Measurements from ENCODE around the gene SLC25A46.
"Not testable (repeated sequence)": the region's sequence is repeated elsewhere in the genome, so short reads cannot be mapped to it uniquely, and the experiment has no call there.

The SLC25A46 gene

DNA sequence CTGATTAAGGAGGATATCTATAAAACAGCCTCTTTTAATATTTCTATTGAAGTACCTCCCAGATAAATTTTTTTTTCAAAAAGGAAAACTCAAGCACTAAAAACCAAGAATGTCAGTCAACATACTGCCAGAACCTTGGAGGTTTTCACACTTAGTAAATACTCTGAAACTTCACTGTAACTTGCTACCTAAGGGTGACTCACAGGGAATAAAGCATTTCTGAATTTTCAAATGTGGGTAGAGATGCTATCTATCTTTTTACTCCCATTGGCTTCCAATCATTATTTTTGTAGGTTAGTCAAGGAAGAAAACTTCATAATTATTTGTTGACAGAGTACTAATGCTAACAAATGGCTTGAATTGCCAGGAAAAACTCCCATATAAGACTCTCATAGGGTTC lies 46.1 kb downstream of the SLC25A46 start:
- Histone ChIP-seq H3K27ac (ENCODE audit: low read length) (no peak overlapping the region), H3K9me3 (ENCODE audit: insufficient read depth, low read length, severe bottlenecking) (no peaks in the 10 kb centered on the region), H3K36me3 (ENCODE audit: insufficient read depth, low read length) (no peaks in the 10 kb centered on the region), H3K4me3 (ENCODE audit: low read depth in 1 of 2, low read length in 2 of 2) (no peak overlapping the region), H3K4me1 (ENCODE audit: insufficient read depth, low read length) (no peaks in the 10 kb centered on the region), H3K4me2 (ENCODE audit: insufficient read depth, low read length) (no peak overlapping the region), H3K79me2 (ENCODE audit: insufficient read depth, low read length) (no peaks in the 10 kb centered on the region), H3K27me3 (ENCODE audit: insufficient read depth, low read length, poor library complexity) (no peaks in the 10 kb centered on the region), H3K9ac (ENCODE audit: low read depth, low read length) (no peak overlapping the region), H4K20me1 (ENCODE audit: insufficient read depth, low read length) (no peaks in the 10 kb centered on the region), H2AFZ (ENCODE audit: low read depth, low read length) (no peak overlapping the region)
- ATAC-seq (ENCODE audit: insufficient read depth, low read depth), result no peak
- TF ChIP-seq, protein P1, sequence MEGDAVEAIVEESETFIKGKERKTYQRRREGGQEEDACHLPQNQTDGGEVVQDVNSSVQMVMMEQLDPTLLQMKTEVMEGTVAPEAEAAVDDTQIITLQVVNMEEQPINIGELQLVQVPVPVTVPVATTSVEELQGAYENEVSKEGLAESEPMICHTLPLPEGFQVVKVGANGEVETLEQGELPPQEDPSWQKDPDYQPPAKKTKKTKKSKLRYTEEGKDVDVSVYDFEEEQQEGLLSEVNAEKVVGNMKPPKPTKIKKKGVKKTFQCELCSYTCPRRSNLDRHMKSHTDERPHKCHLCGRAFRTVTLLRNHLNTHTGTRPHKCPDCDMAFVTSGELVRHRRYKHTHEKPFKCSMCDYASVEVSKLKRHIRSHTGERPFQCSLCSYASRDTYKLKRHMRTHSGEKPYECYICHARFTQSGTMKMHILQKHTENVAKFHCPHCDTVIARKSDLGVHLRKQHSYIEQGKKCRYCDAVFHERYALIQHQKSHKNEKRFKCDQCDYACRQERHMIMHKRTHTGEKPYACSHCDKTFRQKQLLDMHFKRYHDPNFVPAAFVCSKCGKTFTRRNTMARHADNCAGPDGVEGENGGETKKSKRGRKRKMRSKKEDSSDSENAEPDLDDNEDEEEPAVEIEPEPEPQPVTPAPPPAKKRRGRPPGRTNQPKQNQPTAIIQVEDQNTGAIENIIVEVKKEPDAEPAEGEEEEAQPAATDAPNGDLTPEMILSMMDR (IDR thresholded peaks at IDR 0.05; ENCODE audit: borderline replicate concordance, extremely low read depth, low read length, poor library complexity, severe bottlenecking), result no peak
- TF ChIP-seq EZH2 (IDR thresholded peaks at IDR 0.05; ENCODE audit: borderline replicate concordance, low read depth, low read length, severe bottlenecking), result no peak
- no peak for DNase-seq

DNA sequence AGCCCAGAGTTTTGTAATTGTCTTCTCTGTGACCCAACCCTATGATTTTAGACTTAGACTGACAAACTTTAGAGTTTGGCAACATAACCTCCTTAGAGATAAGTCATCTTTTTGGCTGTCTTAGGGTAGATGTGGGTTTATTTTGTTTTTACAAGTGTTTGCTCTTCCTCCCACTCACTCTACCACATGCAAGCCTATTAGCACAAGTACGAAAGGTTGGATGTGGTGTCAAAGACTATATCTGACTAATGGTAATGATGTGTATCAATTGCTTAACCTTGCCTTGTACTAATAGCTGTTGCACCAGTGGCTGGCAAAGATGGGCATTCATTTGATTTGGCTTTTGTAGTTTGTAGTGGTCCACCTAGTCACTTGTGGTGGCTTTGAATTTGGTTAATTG lies 46.5 kb downstream of the SLC25A46 start:
- Histone ChIP-seq H3K27ac (ENCODE audit: low read length) (no peak overlapping the region), H3K27me3 (ENCODE audit: insufficient read depth, low read length, poor library complexity) (no peaks in the 10 kb centered on the region), H3K4me1 (ENCODE audit: insufficient read depth, low read length) (no peaks in the 10 kb centered on the region), H3K4me2 (ENCODE audit: insufficient read depth, low read length) (no peak overlapping the region), H3K79me2 (ENCODE audit: insufficient read depth, low read length) (no peaks in the 10 kb centered on the region), H4K20me1 (ENCODE audit: insufficient read depth, low read length) (no peaks in the 10 kb centered on the region), H3K36me3 (ENCODE audit: insufficient read depth, low read length) (no peaks in the 10 kb centered on the region), H3K9me3 (ENCODE audit: insufficient read depth, low read length, severe bottlenecking) (no peaks in the 10 kb centered on the region), H3K9ac (ENCODE audit: low read depth, low read length) (no peak overlapping the region), H3K4me3 (ENCODE audit: low read depth in 1 of 2, low read length in 2 of 2) (no peak overlapping the region), H2AFZ (ENCODE audit: low read depth, low read length) (no peak overlapping the region)
- no peak for DNase-seq
- ATAC-seq (ENCODE audit: insufficient read depth, low read depth), result no peak
- TF ChIP-seq, protein P1 (IDR thresholded peaks at IDR 0.05; ENCODE audit: borderline replicate concordance, extremely low read depth, low read length, poor library complexity, severe bottlenecking), result no peak
- TF ChIP-seq EZH2 (IDR thresholded peaks at IDR 0.05; ENCODE audit: borderline replicate concordance, low read depth, low read length, severe bottlenecking), result no peak

DNA sequence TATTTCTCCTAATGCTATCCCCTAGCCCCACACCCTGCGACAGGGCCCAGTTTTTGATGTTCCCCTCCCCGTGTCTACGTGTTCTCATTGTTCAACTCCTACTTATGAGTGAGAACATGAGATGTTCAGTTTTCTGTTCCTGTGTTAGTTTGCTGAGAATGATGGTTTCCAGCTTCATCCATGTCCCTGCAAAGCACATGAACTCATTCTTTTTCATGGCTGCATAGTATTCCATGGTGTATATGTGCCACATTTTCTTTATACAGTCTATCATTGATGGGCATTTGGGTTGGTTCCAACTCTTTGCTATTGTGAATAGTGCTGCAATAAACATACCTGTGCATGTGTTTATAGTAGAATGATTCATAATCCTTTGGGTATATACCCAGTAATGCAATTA lies 49.2 kb downstream of the SLC25A46 start:
- not testable (repeated sequence) for H3K79me2 ChIP-seq (ENCODE audit: insufficient read depth, low read length); H3K27me3 ChIP-seq (ENCODE audit: insufficient read depth, low read length, poor library complexity); H3K36me3 ChIP-seq (ENCODE audit: insufficient read depth, low read length); H3K27ac ChIP-seq (ENCODE audit: low read length); ATAC-seq (ENCODE audit: insufficient read depth, low read depth); H3K4me3 ChIP-seq (ENCODE audit: low read depth in 1 of 2, low read length in 2 of 2); H3K9ac ChIP-seq (ENCODE audit: low read depth, low read length); H4K20me1 ChIP-seq (ENCODE audit: insufficient read depth, low read length); H2AFZ ChIP-seq (ENCODE audit: low read depth, low read length); DNase-seq; H3K9me3 ChIP-seq (ENCODE audit: insufficient read depth, low read length, severe bottlenecking); H3K4me2 ChIP-seq (ENCODE audit: insufficient read depth, low read length); H3K4me1 ChIP-seq (ENCODE audit: insufficient read depth, low read length)

DNA sequence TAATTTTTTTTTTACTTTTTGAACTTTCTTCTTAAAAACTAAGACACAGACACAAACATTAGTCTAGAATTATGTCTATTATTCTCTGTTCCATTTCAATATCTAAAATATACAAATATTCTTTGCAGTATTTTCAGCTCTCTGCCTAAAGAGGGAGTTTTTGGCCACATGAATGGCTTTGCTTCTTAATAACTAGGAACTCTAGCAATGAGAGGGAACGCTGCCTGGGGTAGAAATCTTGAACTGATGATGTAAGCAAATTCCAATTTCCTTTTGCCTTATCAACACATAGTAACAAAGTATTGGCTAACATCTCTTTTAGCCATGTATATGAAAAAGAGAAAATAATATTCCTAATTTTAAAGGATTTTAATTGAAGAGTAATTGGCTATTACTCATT lies 51.9 kb downstream of the SLC25A46 start:
- H3K9ac ChIP-seq (ENCODE audit: low read depth, low read length), result no peak overlapping the region
- no peaks in the 10 kb centered on the region for H3K4me1 ChIP-seq (ENCODE audit: insufficient read depth, low read length)
- H3K4me2 ChIP-seq (ENCODE audit: insufficient read depth, low read length), result no peak overlapping the region
- TF ChIP-seq EZH2 (IDR thresholded peaks at IDR 0.05; ENCODE audit: borderline replicate concordance, low read depth, low read length, severe bottlenecking), result no peak
- TF ChIP-seq, protein P1 (IDR thresholded peaks at IDR 0.05; ENCODE audit: borderline replicate concordance, extremely low read depth, low read length, poor library complexity, severe bottlenecking), result peak; percentile 16
- no peak overlapping the region for H2AFZ ChIP-seq (ENCODE audit: low read depth, low read length)
- H3K27me3 ChIP-seq (ENCODE audit: insufficient read depth, low read length, poor library complexity), result no peaks in the 10 kb centered on the region
- H3K36me3 ChIP-seq (ENCODE audit: insufficient read depth, low read length), result no peaks in the 10 kb centered on the region
- no peaks in the 10 kb centered on the region for H4K20me1 ChIP-seq (ENCODE audit: insufficient read depth, low read length)
- H3K79me2 ChIP-seq (ENCODE audit: insufficient read depth, low read length), result no peaks in the 10 kb centered on the region
- no peak overlapping the region for H3K27ac ChIP-seq (ENCODE audit: low read length)
- ATAC-seq (ENCODE audit: insufficient read depth, low read depth) (no peak), DNase-seq (no peak)
- no peaks in the 10 kb centered on the region for H3K9me3 ChIP-seq (ENCODE audit: insufficient read depth, low read length, severe bottlenecking)
- no peak overlapping the region for H3K4me3 ChIP-seq (ENCODE audit: low read depth in 1 of 2, low read length in 2 of 2)

Data from DND-41 (cell line).